Colonic mucosa (tissue), 4 donors: ENCODE results near the gene ALOXE3. TPM values are rescaled to one million over a fixed set of nuclear protein-coding genes. Genes with fewer than 3 reads are reported as not detected.
A peak's percentile ranks its signal among the peaks of the same experiment; 100 is the strongest.
"Not testable (repeated sequence)": the region's sequence is repeated elsewhere in the genome, so short reads cannot be mapped to it uniquely, and the experiment has no call there.

ENCODE experiments used
- DNase-seq: peaks from one replicate; pipeline ENCODE4 v3.0.0-alpha.2; 2020
- H3K27ac ChIP-seq: fragments of 200-600 bp; one replicate; pipeline ENCODE4 v1.8.0; 2021
- H3K27me3 ChIP-seq: fragments of 200-600 bp; one replicate; pipeline ENCODE4 v1.8.0; 2021
- H3K36me3 ChIP-seq: fragments of 200-600 bp; one replicate; pipeline ENCODE4 v1.8.0; 2021
- H3K4me1 ChIP-seq: fragments of 200-600 bp; one replicate; pipeline ENCODE4 v1.8.0; 2021; ENCODE audit warnings: mild to moderate bottlenecking
- H3K4me3 ChIP-seq: fragments of 200-600 bp; one replicate; pipeline ENCODE4 v1.8.0; 2021
- H3K9ac ChIP-seq, 2 donors: one replicate each; pipeline ENCODE4 v1.7.0; 2013; ENCODE audit warnings: control low read depth in 2 of 2, low read depth in 2 of 2, low read length in 2 of 2
- H3K9me3 ChIP-seq: fragments of 200-600 bp; one replicate; pipeline ENCODE4 v1.8.0; 2021
- CTCF ChIP-seq: fragments of 200-600 bp; IDR thresholded peaks from one replicate; pipeline ENCODE4 v1.8.0; 2022; ENCODE audit warnings: antibody characterized with exemption, mild to moderate bottlenecking
- intact Hi-C: fragments of 100-400 bp; cut with DNase I; formaldehyde crosslinking; loops from one replicate; pipeline ENCODE4 v1.14.1; 2022
- total RNA-seq, 2 donors: library from RNA; stranded (reverse); fragmentation: NEBNext Ultra II Directional in 1 of 2; extraction: Animal tissue kit (Norgen Biotek cat#: 25700) in 1 of 2; gene quantifications; one replicate each; pipeline ENCODE4 v1.2.1, GENCODE V29; 2021
- donor health status: healthy.
- donor health status: DM: no; HTN: no; CAD: no.
- donor health status: DM: no; HTN: no; CAD: no.

ALOXE3 gene
- total RNA-seq, 2 donors from 2014 or later: not detected

DNA sequence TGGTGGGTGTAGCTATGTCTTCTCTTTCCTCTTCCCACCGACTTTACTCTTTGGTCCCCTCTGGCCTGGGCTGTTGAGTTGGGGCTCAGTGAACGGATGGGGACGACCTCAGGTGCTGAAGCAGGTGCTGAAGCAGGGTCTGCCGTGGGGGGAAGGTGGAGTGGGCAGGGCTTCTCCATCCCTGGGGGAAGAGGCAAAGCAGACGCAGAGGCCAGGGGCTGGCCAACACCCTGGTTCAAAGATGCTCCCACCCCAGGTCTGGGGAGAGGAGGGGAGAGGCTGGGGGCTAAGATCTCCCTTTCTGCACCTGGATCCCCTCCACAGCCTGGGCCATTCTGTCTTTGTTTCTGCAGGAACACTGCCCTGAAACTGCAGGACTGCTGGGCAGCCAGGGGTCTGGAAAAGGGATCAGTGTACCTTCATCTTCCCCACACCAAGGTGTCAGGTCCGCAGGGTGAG lies 53.7 kb downstream of the ALOXE3 start:
- peaks cover 15% of the 10 kb centered on the region for H3K27me3 ChIP-seq

DNA sequence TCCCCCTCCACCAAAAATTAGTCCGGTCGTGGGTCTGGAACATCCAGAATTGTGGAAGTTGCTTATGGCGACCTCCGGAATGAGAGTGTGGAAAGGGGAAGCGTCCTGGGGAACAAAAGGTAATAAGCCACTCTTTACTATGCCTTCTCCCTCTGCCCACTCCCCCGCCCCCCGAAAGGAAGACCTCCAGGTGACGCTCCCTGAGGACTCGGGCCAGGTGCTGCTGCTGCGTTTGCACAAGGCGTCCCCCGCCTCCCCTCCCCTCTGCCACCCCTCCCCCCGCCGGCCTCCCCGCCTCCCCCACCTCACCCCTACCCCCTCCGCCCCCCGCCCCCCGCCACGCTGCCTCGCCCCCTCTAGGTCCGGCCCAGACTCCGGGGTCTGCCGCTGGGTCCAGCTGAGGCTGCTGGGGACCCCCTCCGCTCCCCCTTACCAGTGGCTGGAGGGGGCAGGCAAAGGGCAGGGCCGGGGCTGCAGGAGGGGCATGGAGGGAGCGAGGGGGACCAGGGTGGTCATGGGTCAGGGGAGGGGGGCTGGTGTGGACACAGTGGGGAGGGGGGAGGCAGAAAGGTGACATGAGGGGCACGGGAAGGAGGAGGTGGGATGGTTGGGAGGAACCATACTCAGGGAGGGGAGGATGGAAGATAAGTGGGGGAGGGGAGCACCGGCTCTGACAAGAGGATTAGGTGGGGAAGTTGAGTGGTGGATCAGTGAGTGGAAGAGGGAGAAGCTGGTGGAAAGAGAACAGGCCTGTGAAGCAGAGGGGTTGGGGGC lies 54.4 kb downstream of the ALOXE3 start:
- intact Hi-C loops: no loop called here
- Histone ChIP-seq H3K4me1 (peaks cover 6% of the 10 kb centered on the region), H3K9me3 (no peaks in the 10 kb centered on the region), H3K9ac (no peak overlapping the region), H3K36me3 (no peaks in the 10 kb centered on the region), H3K27me3 (peaks cover 20% of the 10 kb centered on the region), H3K27ac (no peak overlapping the region), H3K4me3 (peak overlapping the region; percentile 20)
- no peak for TF ChIP-seq CTCF
- no peak for DNase-seq

More for the DNA sequence above, 53.7 kb downstream of the ALOXE3 start:
- Histone ChIP-seq H3K4me1 (peaks cover 12% of the 10 kb centered on the region), H3K27ac (no peak overlapping the region), H3K4me3 (no peak overlapping the region), H3K36me3 (no peaks in the 10 kb centered on the region), H3K9ac (no peak overlapping the region), H3K9me3 (no peaks in the 10 kb centered on the region)
- no peak for DNase-seq
- intact Hi-C loops: no loop called here
- no peak for TF ChIP-seq CTCF

- H3K27me3 ChIP-seq: peaks cover 24% of the 10 kb centered on the region
- H3K36me3 ChIP-seq: no peaks in the 10 kb centered on the region
- peak overlapping the region in 1 of 2 donors; percentile 38 for H3K9ac ChIP-seq
- intact Hi-C loops: no loop called here
- peaks cover under 1% of the 10 kb centered on the region for H3K4me1 ChIP-seq
- peak overlapping the region; percentile 1 for H3K27ac ChIP-seq
- peak overlapping the region; percentile 20 for H3K4me3 ChIP-seq
- no peak for DNase-seq
- no peak for TF ChIP-seq CTCF
- no peaks in the 10 kb centered on the region for H3K9me3 ChIP-seq
These were observed 55.4 kb downstream of the ALOXE3 start for GRCh38 chr17:8062807-8063483.

DNA sequence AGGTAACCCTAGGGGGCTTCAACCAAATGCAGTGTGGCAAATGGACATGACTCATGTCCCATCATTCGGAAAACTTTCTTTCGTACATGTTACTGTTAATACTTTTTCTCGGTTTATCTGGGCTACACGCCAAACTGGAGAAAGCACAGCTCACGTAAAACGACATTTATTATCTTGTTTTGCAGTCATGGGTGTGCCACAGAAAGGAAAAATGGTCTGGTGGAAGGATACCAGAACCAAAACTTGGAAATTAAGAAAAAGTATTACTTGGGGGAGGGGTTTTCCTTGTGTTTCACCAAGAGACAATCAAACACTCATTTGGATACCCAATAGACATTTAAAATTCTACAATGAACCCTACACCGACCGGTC lies 55.9 kb downstream of the ALOXE3 start:
- peak; percentile 59 for DNase-seq
- peaks cover 24% of the 10 kb centered on the region for H3K27me3 ChIP-seq
- no peak for TF ChIP-seq CTCF
- no peaks in the 10 kb centered on the region for H3K36me3 ChIP-seq
- no peaks in the 10 kb centered on the region for H3K4me1 ChIP-seq
- peak overlapping the region; percentile 20 for H3K4me3 ChIP-seq
- peak overlapping the region; percentile 1 for H3K27ac ChIP-seq
- peak overlapping the region in 1 of 2 donors; percentile 38 for H3K9ac ChIP-seq
- no peaks in the 10 kb centered on the region for H3K9me3 ChIP-seq
- intact Hi-C loops: no loop called here

DNA sequence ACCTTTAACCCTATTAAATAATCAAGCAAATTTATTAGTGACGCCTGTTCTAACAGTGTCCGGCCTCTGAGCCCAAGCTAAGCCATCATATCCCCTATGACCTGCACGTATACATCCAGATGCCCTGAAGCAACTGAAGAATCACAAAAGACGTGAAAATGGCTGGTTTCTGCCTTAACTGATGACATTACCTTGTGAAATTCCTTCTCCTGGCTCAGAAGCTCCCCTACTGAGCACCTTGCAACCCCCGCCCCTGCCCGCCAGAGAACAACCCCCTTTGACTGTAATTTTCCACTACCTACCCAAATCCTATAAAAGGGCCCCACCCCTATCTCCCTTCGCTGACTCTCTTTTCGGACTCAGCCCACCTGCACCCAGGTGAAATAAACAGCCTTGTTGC lies 56.5 kb downstream of the ALOXE3 start:
- peaks cover 24% of the 10 kb centered on the region for H3K27me3 ChIP-seq
- H3K4me3 ChIP-seq, DNase-seq, H3K9ac ChIP-seq, H3K36me3 ChIP-seq, H3K9me3 ChIP-seq, intact Hi-C loops, H3K4me1 ChIP-seq, H3K27ac ChIP-seq: not testable (repeated sequence)

DNA sequence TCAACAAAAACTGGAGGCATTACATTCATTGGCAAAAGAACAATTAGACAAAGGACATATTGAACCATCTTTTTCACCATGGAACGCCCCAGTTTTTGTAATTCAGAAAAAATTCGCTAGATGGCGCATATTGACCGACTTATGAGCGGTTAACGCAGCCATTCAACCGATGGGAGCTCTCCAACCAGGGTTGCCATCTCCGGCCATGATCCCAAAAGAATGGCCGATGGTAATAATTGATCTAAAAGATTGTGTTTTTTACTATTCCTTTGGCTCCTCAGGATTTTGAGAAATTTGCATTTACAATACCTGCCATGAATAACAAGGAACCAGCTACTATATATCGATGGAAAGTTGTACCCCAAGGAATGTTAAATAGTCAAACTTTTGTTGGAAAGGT lies 58.0 kb downstream of the ALOXE3 start:
- H3K9ac ChIP-seq: no peak overlapping the region
- peak; percentile 58 for TF ChIP-seq CTCF
- no peaks in the 10 kb centered on the region for H3K9me3 ChIP-seq
- no peaks in the 10 kb centered on the region for H3K36me3 ChIP-seq
- H3K4me1 ChIP-seq: no peaks in the 10 kb centered on the region
- peak; percentile 76 for DNase-seq
- intact Hi-C loops: no loop called here
- H3K27me3 ChIP-seq: peaks cover 24% of the 10 kb centered on the region
- no peak overlapping the region for H3K27ac ChIP-seq
- H3K4me3 ChIP-seq: no peak overlapping the region
